Hepatic stellate cell (primary cell): ENCODE measurements around the gene OR56A3.
"Not testable (repeated sequence)": the region's sequence is repeated elsewhere in the genome, so short reads cannot be mapped to it uniquely, and the experiment has no call there.

ENCODE experiments used
- DNase-seq: peaks from one replicate; pipeline ENCODE4 v3.0.0; 2011; ENCODE audit warnings: low spot score

Gene OR56A3, protein sequence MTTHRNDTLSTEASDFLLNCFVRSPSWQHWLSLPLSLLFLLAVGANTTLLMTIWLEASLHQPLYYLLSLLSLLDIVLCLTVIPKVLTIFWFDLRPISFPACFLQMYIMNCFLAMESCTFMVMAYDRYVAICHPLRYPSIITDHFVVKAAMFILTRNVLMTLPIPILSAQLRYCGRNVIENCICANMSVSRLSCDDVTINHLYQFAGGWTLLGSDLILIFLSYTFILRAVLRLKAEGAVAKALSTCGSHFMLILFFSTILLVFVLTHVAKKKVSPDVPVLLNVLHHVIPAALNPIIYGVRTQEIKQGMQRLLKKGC

DNA sequence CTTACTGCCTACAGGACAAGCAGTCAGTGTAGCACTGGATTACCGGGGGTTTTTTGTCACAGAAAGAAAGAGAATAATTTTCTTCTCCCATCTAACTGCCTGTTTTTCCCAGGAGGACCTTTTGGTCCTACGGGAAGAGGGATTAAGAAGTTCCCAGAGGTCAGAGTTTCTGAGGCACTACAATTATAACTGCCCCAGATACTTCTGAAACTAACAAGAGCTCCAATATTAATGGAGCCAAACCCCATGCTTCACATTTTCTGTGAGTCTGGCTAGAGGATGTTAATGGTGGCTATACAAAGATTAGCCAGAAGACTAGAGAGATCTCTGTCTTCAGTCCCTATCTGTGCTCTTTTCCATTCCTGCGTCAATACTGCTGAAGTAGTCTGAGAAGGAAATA, at the start of gene OR56A3:
Gene OR56A3 (plus strand): TSS at position 301 of the 400 bp plus-strand sequence. CDS start 5,096 bp downstream, outside the sequence.
- DNase-seq, result no peak

- no peak for DNase-seq
These were observed 49.1 kb upstream of the OR56A3 start, which contains the start of gene OR52E5 for GRCh38 chr11:5892908-5893307. Gene OR52E5, plus strand, starts transcription at chr11:5893208. Its CDS starts 7,569 bp downstream, at chr11:5900777.

DNA sequence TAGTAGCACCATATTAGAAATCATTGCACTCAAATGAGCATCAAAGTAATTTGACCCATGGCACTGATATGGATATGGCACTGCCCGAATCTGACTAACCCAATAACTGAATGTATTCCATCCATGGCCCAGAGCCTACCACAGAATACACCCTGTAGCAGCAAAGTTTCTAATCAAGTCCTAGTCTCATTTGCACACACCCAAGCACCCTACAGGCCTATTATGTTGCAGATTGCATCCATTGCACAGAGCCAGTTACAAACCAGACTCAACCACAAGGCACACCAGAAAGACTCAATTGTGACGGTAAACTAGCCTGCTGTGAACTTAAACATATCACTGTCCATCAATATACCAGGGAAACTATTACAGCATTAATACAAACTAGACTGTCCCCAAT, 42.5 kb upstream of the OR56A3 start:
- no peak for DNase-seq

DNA sequence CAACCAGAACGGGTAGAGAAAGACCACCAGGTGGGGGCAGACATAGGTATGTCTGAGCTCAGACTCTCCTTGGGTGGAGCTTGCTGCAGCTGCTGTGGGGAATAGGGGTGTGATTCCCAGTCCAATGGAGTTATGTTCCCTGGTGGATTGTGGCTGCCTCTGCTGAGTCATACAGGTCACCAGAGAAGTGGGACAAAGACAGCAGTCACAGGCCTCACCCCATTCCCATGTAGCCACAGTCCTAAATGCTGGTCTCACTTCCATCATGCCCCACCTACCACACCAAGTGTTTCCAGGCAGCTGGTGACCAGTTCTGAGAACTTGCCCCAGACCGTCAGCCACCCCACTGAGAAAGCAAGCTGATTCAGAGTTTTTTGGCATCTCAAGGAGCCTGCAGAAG, 31.5 kb upstream of the OR56A3 start:
- no peak for DNase-seq

DNA sequence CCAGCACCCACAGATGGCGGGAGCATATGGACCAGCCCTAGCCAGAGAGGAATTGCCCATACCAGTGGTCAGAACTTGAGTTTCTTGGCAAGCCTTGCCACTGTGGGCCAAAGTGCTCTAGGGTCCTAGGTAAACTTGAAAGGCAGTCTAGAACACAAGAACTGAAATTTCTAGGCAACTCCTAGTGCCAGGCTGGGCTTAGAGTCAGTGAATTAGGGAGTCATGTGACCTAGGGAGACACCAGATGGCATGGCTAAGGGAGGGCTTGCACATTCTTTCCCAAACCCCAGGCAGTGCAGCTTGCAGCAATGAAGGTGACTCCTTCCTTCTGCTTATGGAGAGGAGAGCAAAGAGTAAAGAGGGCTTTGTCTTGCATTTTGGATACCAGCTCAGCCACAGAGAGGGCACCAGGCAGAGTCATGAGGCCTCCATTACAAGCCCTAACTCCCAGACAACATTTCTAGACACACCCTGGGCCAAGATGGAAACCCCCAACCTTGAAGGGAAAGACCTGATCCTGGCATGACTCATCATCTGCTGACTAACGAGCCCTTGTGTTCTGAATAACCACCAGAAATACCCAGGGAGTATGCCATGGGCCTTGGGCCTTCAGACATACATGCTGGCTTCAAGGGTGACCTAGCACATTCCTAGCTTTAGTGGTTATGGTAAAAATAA, 19.2 kb upstream of the OR56A3 start:
- DNase-seq, result no peak

GRCh38 chr11:5923427-5923776, 18.6 kb upstream of the OR56A3 start:
- no peak for DNase-seq

- no peak for DNase-seq
These were observed 18.3 kb upstream of the OR56A3 start for GRCh38 chr11:5923794-5924193.

GRCh38 chr11:5928271-5928670, 13.8 kb upstream of the OR56A3 start:
- no peak for DNase-seq

- DNase-seq, result no peak
These were observed 13.2 kb upstream of the OR56A3 start for GRCh38 chr11:5928811-5929210.

DNA sequence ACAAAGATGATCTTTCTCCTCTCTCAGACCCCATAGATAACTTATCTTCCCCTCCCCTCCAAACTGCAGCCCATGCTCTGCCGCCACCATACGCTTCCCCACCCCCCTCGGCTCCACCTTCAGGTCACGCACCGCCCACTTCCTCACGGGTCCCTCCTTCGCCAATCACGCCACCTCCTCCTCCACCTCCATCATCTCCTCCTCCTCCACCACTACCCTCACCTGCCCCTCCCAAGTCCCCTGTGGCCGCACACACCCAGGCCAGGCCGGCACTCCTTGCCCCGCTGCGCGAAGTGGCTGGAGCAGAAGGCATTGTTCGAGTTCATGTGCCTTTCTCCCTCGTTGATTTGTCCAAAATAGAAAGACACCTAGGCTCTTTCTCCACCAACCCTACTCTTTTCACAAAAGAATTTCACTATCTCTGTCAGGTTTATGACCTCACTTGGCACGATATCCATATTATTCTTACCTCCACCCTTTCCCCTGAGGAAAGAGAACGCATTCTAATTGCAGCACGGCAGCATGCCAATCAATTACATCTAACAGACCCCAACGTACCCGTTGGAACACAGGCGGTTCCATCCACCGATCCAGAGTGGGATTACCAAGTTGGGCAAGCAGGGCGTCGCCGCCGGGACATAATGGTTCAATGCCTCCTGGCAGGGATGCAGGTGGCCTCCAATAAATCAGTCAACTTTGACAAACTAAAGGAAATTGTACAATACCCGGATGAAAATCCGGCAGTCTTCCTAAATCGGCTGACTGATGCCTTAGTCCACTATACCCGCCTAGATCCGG, 12.3 kb upstream of the OR56A3 start:
- no peak for DNase-seq

GRCh38 chr11:5930614-5931013, 11.4 kb upstream of the OR56A3 start:
- DNase-seq, result no peak

- no peak for DNase-seq
These were observed 11.0 kb upstream of the OR56A3 start for GRCh38 chr11:5931061-5931460.

DNA sequence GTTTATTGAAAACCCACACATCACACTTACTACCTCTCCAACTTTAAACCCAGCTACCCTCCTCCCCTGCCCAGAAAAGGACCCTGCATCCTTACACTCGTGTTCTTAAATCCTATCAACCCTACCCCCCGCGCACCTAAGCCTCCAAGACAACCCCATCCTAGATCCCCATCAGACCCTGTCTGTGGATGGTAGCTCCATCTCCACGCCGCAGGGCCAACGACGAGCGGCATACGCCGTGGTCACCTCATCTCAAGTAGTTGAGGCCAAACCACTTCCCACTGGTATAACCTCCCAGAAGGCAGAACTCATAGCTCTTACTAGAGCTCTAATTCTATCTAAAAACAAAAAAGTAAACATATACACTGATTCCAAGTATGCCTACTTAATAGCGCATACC, 9.4 kb upstream of the OR56A3 start:
- DNase-seq, result no peak

- no peak for DNase-seq
These were observed 8.9 kb upstream of the OR56A3 start for GRCh38 chr11:5933116-5933515.

DNA sequence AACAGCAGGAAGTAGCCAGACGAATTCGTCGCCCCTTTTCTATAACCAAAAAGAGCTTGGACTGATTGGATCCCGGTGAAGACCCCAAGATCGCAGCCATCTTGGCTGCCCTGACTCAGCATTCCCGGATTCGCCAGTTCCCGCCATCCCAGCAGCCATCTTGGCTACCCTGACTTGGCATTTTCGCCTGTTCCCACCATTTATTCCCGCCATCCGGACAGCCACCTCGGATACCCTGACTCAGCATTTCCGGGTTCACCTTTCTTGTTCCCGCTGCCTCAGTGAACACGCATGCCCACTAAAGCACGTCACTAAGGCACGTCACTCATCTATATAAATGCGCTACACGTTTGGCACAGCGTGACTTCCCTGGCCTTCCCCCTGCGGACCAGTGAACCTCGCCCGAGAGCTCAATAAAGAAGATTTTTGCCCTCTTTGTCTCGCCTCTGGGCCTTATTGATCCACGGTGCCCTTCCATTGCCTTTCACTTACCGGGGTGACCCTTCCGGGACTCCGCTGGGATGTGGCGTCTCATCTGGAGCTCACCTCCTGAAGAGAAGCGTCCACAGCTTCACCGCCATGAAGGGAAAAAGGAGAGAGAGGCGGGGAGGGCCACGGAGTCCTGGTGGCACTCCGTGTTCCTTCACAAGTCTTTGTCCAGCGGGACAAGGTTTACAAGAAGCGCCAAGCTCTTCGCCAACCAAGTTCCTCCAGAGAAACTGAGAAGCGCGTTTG, 4.0 kb upstream of the OR56A3 start:
- no peak for DNase-seq

- no peak for DNase-seq
These were observed 3.5 kb upstream of the OR56A3 start for GRCh38 chr11:5938603-5938965.

DNA sequence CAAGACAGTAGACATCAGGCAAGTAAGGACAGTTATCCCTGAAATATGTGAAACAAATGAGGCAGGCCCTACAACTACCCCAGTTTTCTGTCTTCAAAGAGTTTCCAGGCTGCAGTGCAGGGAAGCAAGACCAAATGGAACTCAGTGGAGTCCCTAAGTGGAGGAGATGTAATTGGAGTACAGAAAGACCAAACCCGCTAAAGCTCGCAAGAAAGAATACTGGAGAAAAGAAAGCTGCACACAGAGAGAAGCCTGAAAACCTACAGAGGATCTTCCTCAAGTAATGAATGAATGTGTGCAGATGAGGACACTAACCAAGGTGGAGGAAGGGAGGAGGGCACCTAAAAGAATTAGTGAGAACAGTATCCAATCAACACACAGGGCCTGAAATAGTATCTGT, 1.3 kb upstream of the OR56A3 start:
- DNase-seq, result no peak

DNA sequence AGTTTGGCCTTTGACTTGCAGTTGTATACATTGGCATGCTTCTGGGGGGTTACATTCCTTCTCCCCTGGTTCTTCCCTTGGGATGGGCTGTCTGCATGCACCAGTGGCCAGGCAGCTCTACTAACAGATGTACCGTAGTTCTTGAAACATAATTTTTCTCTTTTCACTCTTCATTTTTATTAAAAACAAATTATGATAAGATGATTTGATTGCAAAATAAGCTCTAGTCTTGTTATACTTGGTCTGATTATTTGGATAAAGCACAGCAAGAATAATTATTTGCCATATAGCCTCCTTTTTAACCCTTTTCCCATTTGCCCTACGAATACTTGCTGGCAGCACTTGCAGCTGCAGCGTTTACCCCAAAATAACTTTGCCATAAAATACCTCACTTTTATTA, 13.5 kb downstream of the OR56A3 start:
- no peak for DNase-seq

- DNase-seq, result not testable (repeated sequence)
These were observed 18.8 kb downstream of the OR56A3 start for GRCh38 chr11:5960704-5961320.

- DNase-seq, result no peak
These were observed 24.9 kb downstream of the OR56A3 start for GRCh38 chr11:5966958-5967357.

GRCh38 chr11:5967708-5968107, 25.7 kb downstream of the OR56A3 start:
- DNase-seq, result no peak

DNA sequence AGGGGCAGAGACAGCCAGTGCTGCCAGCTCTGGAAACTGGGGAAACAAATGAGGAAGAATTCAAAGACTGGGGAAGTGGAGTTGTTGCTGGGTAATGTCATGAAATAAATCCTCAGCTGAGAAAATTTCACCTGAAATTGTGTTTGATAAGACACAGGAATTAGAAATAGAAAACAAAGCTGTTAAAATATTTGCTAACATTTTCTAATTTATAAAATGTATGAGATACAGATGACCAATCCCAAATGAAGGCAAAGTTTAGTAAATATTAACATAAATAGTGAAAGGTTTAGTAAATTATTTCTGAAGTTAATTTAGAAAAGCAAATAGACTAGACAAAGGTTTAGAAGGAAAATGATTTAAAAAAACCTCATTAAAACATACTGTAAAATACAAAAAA, 26.3 kb downstream of the OR56A3 start, which contains the start of gene OR56A5:
Gene OR56A5 (minus strand): TSS at position 101 of the 400 bp plus-strand sequence. CDS start 0 bp downstream, at position 101.
- DNase-seq, result no peak
